ENCODE measurements around the gene ZIM2.

Gene ZIM2

GRCh38 chr19:56769650-56770049, 70.9 kb downstream of the ZIM2 start:
- Histone ChIP-seq H3K36me3 (ENCODE audit: control insufficient read depth, low read depth, low read length) (no peaks in the 10 kb centered on the region), H3K27me3 (ENCODE audit: control insufficient read depth, insufficient read depth, low read length) (no peaks in the 10 kb centered on the region), H3K27ac (ENCODE audit: low read length) (no peak overlapping the region), H3K4me1 (ENCODE audit: control insufficient read depth, low read depth, low read length) (no peaks in the 10 kb centered on the region), H3K9ac (ENCODE audit: low read length) (no peak overlapping the region), H3K9me3 (ENCODE audit: control insufficient read depth, low read depth, low read length) (peaks cover 60% of the 10 kb centered on the region), H3K4me3 (ENCODE audit: low read length) (no peak overlapping the region)

GRCh38 chr19:56765137-56765536, 75.4 kb downstream of the ZIM2 start:
- peaks cover 69% of the 10 kb centered on the region for H3K9me3 ChIP-seq (ENCODE audit: control insufficient read depth, low read depth, low read length)
- no peaks in the 10 kb centered on the region for H3K36me3 ChIP-seq (ENCODE audit: control insufficient read depth, low read depth, low read length)
- H3K27me3 ChIP-seq (ENCODE audit: control insufficient read depth, insufficient read depth, low read length) = no peaks in the 10 kb centered on the region
- H3K4me3 ChIP-seq (ENCODE audit: low read length) = no peak overlapping the region
- no peaks in the 10 kb centered on the region for H3K4me1 ChIP-seq (ENCODE audit: control insufficient read depth, low read depth, low read length)
- no peak overlapping the region for H3K9ac ChIP-seq (ENCODE audit: low read length)
- no peak overlapping the region for H3K27ac ChIP-seq (ENCODE audit: low read length)

GRCh38 chr19:56764196-56764695, 76.3 kb downstream of the ZIM2 start:
- Histone ChIP-seq H3K4me1 (ENCODE audit: control insufficient read depth, low read depth, low read length) (no peaks in the 10 kb centered on the region), H3K4me3 (ENCODE audit: low read length) (no peak overlapping the region), H3K9me3 (ENCODE audit: control insufficient read depth, low read depth, low read length) (peaks cover 71% of the 10 kb centered on the region), H3K27me3 (ENCODE audit: control insufficient read depth, insufficient read depth, low read length) (no peaks in the 10 kb centered on the region), H3K36me3 (ENCODE audit: control insufficient read depth, low read depth, low read length) (no peaks in the 10 kb centered on the region), H3K9ac (ENCODE audit: low read length) (no peak overlapping the region), H3K27ac (ENCODE audit: low read length) (no peak overlapping the region)

GRCh38 chr19:56760842-56761241, 79.7 kb downstream of the ZIM2 start:
- Histone ChIP-seq H3K9me3 (ENCODE audit: control insufficient read depth, low read depth, low read length) (peaks cover 66% of the 10 kb centered on the region), H3K4me1 (ENCODE audit: control insufficient read depth, low read depth, low read length) (no peaks in the 10 kb centered on the region), H3K27me3 (ENCODE audit: control insufficient read depth, insufficient read depth, low read length) (no peaks in the 10 kb centered on the region)

GRCh38 chr19:56759531-56759930, 81.0 kb downstream of the ZIM2 start:
- no peaks in the 10 kb centered on the region for H3K4me1 ChIP-seq (ENCODE audit: control insufficient read depth, low read depth, low read length)
- no peak overlapping the region for H3K4me3 ChIP-seq (ENCODE audit: low read length)
- H3K36me3 ChIP-seq (ENCODE audit: control insufficient read depth, low read depth, low read length) = no peaks in the 10 kb centered on the region
- H3K27me3 ChIP-seq (ENCODE audit: control insufficient read depth, insufficient read depth, low read length) = no peaks in the 10 kb centered on the region
- H3K9ac ChIP-seq (ENCODE audit: low read length) = no peak overlapping the region
- peaks cover 61% of the 10 kb centered on the region for H3K9me3 ChIP-seq (ENCODE audit: control insufficient read depth, low read depth, low read length)
- H3K27ac ChIP-seq (ENCODE audit: low read length) = no peak overlapping the region

More at GRCh38 chr19:56760842-56761241, 79.7 kb downstream of the ZIM2 start:
- no peak overlapping the region for H3K4me3 ChIP-seq (ENCODE audit: low read length)
- H3K36me3 ChIP-seq (ENCODE audit: control insufficient read depth, low read depth, low read length) = no peaks in the 10 kb centered on the region
- H3K9ac ChIP-seq (ENCODE audit: low read length) = no peak overlapping the region
- no peak overlapping the region for H3K27ac ChIP-seq (ENCODE audit: low read length)

- Histone ChIP-seq H3K4me1 (ENCODE audit: control insufficient read depth, low read depth, low read length) (no peaks in the 10 kb centered on the region), H3K9me3 (ENCODE audit: control insufficient read depth, low read depth, low read length) (peaks cover 60% of the 10 kb centered on the region), H3K36me3 (ENCODE audit: control insufficient read depth, low read depth, low read length) (no peaks in the 10 kb centered on the region), H3K27ac (ENCODE audit: low read length) (no peak overlapping the region), H3K27me3 (ENCODE audit: control insufficient read depth, insufficient read depth, low read length) (no peaks in the 10 kb centered on the region), H3K9ac (ENCODE audit: low read length) (no peak overlapping the region), H3K4me3 (ENCODE audit: low read length) (no peak overlapping the region)
Measured at GRCh38 chr19:56751078-56751489, 89.4 kb downstream of the ZIM2 start.

GRCh38 chr19:56750658-56751057, 89.9 kb downstream of the ZIM2 start:
- Histone ChIP-seq H3K27me3 (ENCODE audit: control insufficient read depth, insufficient read depth, low read length) (no peaks in the 10 kb centered on the region), H3K4me3 (ENCODE audit: low read length) (no peak overlapping the region), H3K36me3 (ENCODE audit: control insufficient read depth, low read depth, low read length) (no peaks in the 10 kb centered on the region), H3K9ac (ENCODE audit: low read length) (no peak overlapping the region), H3K27ac (ENCODE audit: low read length) (no peak overlapping the region), H3K4me1 (ENCODE audit: control insufficient read depth, low read depth, low read length) (no peaks in the 10 kb centered on the region), H3K9me3 (ENCODE audit: control insufficient read depth, low read depth, low read length) (peaks cover 58% of the 10 kb centered on the region)

- Histone ChIP-seq H3K27ac (ENCODE audit: low read length) (no peak overlapping the region), H3K4me1 (ENCODE audit: control insufficient read depth, low read depth, low read length) (no peaks in the 10 kb centered on the region), H3K9me3 (ENCODE audit: control insufficient read depth, low read depth, low read length) (peaks cover 58% of the 10 kb centered on the region), H3K36me3 (ENCODE audit: control insufficient read depth, low read depth, low read length) (no peaks in the 10 kb centered on the region), H3K9ac (ENCODE audit: low read length) (no peak overlapping the region), H3K4me3 (ENCODE audit: low read length) (no peak overlapping the region), H3K27me3 (ENCODE audit: control insufficient read depth, insufficient read depth, low read length) (no peaks in the 10 kb centered on the region)
Measured at GRCh38 chr19:56748378-56748777, 92.1 kb downstream of the ZIM2 start.

GRCh38 chr19:56746367-56746766, 94.2 kb downstream of the ZIM2 start:
- peaks cover 53% of the 10 kb centered on the region for H3K9me3 ChIP-seq (ENCODE audit: control insufficient read depth, low read depth, low read length)
- H3K4me3 ChIP-seq (ENCODE audit: low read length) = no peak overlapping the region
- H3K36me3 ChIP-seq (ENCODE audit: control insufficient read depth, low read depth, low read length) = no peaks in the 10 kb centered on the region
- no peaks in the 10 kb centered on the region for H3K27me3 ChIP-seq (ENCODE audit: control insufficient read depth, insufficient read depth, low read length)
- H3K4me1 ChIP-seq (ENCODE audit: control insufficient read depth, low read depth, low read length) = no peaks in the 10 kb centered on the region
- no peak overlapping the region for H3K27ac ChIP-seq (ENCODE audit: low read length)
- H3K9ac ChIP-seq (ENCODE audit: low read length) = no peak overlapping the region

- H3K9ac ChIP-seq (ENCODE audit: low read length) = no peak overlapping the region
- no peaks in the 10 kb centered on the region for H3K4me1 ChIP-seq (ENCODE audit: control insufficient read depth, low read depth, low read length)
- no peak overlapping the region for H3K4me3 ChIP-seq (ENCODE audit: low read length)
- H3K9me3 ChIP-seq (ENCODE audit: control insufficient read depth, low read depth, low read length) = peaks cover 54% of the 10 kb centered on the region
- no peaks in the 10 kb centered on the region for H3K27me3 ChIP-seq (ENCODE audit: control insufficient read depth, insufficient read depth, low read length)
- H3K27ac ChIP-seq (ENCODE audit: low read length) = no peak overlapping the region
- H3K36me3 ChIP-seq (ENCODE audit: control insufficient read depth, low read depth, low read length) = no peaks in the 10 kb centered on the region
Measured at GRCh38 chr19:56740501-56740900, 100.0 kb downstream of the ZIM2 start.

- no peak overlapping the region for H3K4me3 ChIP-seq (ENCODE audit: low read length)
- no peak overlapping the region for H3K27ac ChIP-seq (ENCODE audit: low read length)
- H3K4me1 ChIP-seq (ENCODE audit: control insufficient read depth, low read depth, low read length) = no peaks in the 10 kb centered on the region
- no peaks in the 10 kb centered on the region for H3K27me3 ChIP-seq (ENCODE audit: control insufficient read depth, insufficient read depth, low read length)
- H3K36me3 ChIP-seq (ENCODE audit: control insufficient read depth, low read depth, low read length) = no peaks in the 10 kb centered on the region
- no peak overlapping the region for H3K9ac ChIP-seq (ENCODE audit: low read length)
- H3K9me3 ChIP-seq (ENCODE audit: control insufficient read depth, low read depth, low read length) = peaks cover 59% of the 10 kb centered on the region
Measured at GRCh38 chr19:56736571-56736970, 104.0 kb downstream of the ZIM2 start.

GRCh38 chr19:56732976-56733375, 107.5 kb downstream of the ZIM2 start:
- H3K27ac ChIP-seq (ENCODE audit: low read length) = no peak overlapping the region
- no peak overlapping the region for H3K4me3 ChIP-seq (ENCODE audit: low read length)
- H3K36me3 ChIP-seq (ENCODE audit: control insufficient read depth, low read depth, low read length) = no peaks in the 10 kb centered on the region
- H3K9me3 ChIP-seq (ENCODE audit: control insufficient read depth, low read depth, low read length) = peaks cover 66% of the 10 kb centered on the region
- H3K9ac ChIP-seq (ENCODE audit: low read length) = no peak overlapping the region
- H3K27me3 ChIP-seq (ENCODE audit: control insufficient read depth, insufficient read depth, low read length) = no peaks in the 10 kb centered on the region
- no peaks in the 10 kb centered on the region for H3K4me1 ChIP-seq (ENCODE audit: control insufficient read depth, low read depth, low read length)
